SK-MEL-5 (cell line): Measurements from ENCODE around the gene PHF1. TPM values are rescaled to one million over a fixed set of nuclear protein-coding genes. Genes with fewer than 3 reads are reported as not detected.

Experiments
- small RNA-seq, 2 experiments: library from RNA; depleted of rRNA; stranded (forward); fragments of <200 nt; gene quantifications; one replicate each; pipeline ENCODE3, GENCODE V24; 2014
- total RNA-seq: library from RNA; depleted of rRNA; stranded (reverse); fragments of >200 nt; shearing (Covaris generic); gene quantifications from 2 replicates; pipeline ENCODE4 v1.2.3, GENCODE V29; 2014; rRNA removed

PHF1 gene
- total RNA-seq, 1 experiment from 2014 or later, result 20.6 TPM

Small RNA genes lying within 50 kb of the gene (small RNA-seq; reads per million reads assigned to genes)
- gene RPL35AP4 (0 reads per million in 2 experiments), gene ZBTB9 (0 reads per million in 2 experiments)

Other genes starting within 250 kb of the PHF1 start
- 0.42 and 0.98 TPM in 2 replicates for gene COL11A2, start 218.5 kb upstream of the PHF1 start, total RNA-seq
- gene RXRB, start 210.3 kb upstream of the PHF1 start, total RNA-seq, result 16.5 and 17.0 TPM in 2 replicates
- gene SLC39A7, start 210.1 kb upstream of the PHF1 start, total RNA-seq, result 92.5 and 94.5 TPM in 2 replicates
- gene HSD17B8, start 206.4 kb upstream of the PHF1 start, total RNA-seq, result 6.5 and 8.0 TPM in 2 replicates
- 22.5 and 25.8 TPM in 2 replicates for gene RING1, start 202.5 kb upstream of the PHF1 start, total RNA-seq
- 27.1 and 28.5 TPM in 2 replicates for gene VPS52, start 139.1 kb upstream of the PHF1 start, total RNA-seq
- gene RPS18, start 138.9 kb upstream of the PHF1 start, total RNA-seq, result 4,185 and 4,422 TPM in 2 replicates
- 0.83 and 1.0 TPM in 2 replicates for gene B3GALT4, start 133.9 kb upstream of the PHF1 start, total RNA-seq
- gene WDR46, start 121.8 kb upstream of the PHF1 start, total RNA-seq, result 85.9 and 93.6 TPM in 2 replicates
- 128 and 143 TPM in 2 replicates for gene PFDN6, start 121.4 kb upstream of the PHF1 start, total RNA-seq
- gene RGL2, start 112.1 kb upstream of the PHF1 start, total RNA-seq, result 11.9 and 14.6 TPM in 2 replicates
- gene TAPBP, start 96.9 kb upstream of the PHF1 start, total RNA-seq, result 45.5 and 55.4 TPM in 2 replicates
- gene ZBTB22, start 93.3 kb upstream of the PHF1 start, total RNA-seq, result 7.6 and 9.2 TPM in 2 replicates
- 29.0 and 33.5 TPM in 2 replicates for gene DAXX, start 88.1 kb upstream of the PHF1 start, total RNA-seq
- gene KIFC1, start 19.2 kb upstream of the PHF1 start, total RNA-seq, result 21.8 and 23.9 TPM in 2 replicates
- 129 and 130 TPM in 2 replicates for gene CUTA, start 7.1 kb downstream of the PHF1 start, total RNA-seq
- 0.64 and 0.85 TPM in 2 replicates for gene SYNGAP1, start 9.1 kb downstream of the PHF1 start, total RNA-seq
- gene ZBTB9, start 43.6 kb downstream of the PHF1 start, total RNA-seq, result 7.2 and 7.7 TPM in 2 replicates
- gene BAK1, start 169.3 kb downstream of the PHF1 start, total RNA-seq, result 11.2 and 11.9 TPM in 2 replicates
- 4.2 and 4.3 TPM in 2 replicates for gene ITPR3, start 210.3 kb downstream of the PHF1 start, total RNA-seq